ENCODE results near the gene ABRACL.
"Not testable (repeated sequence)": the region's sequence is repeated elsewhere in the genome, so short reads cannot be mapped to it uniquely, and the experiment has no call there.

Gene ABRACL

GRCh38 chr6:139011980-139012379 lies 16.6 kb upstream of the ABRACL start:
- TF ChIP-seq SUZ12 (IDR thresholded peaks at IDR 0.05; ENCODE audit: extremely low read depth, insufficient read depth, insufficient read length) = no peak
- TF ChIP-seq ZNF274 (IDR thresholded peaks at IDR 0.05; ENCODE audit: low read depth, low read length) = no peak
- TF ChIP-seq YY1 (IDR thresholded peaks at IDR 0.05; ENCODE audit: insufficient read depth, insufficient read length) = no peak

GRCh38 chr6:139013185-139013800 lies 15.3 kb upstream of the ABRACL start:
- H3K9ac ChIP-seq (ENCODE audit: insufficient read length, low read depth) = no peak overlapping the region
- no peaks in the 10 kb centered on the region for H3K4me1 ChIP-seq (ENCODE audit: insufficient read depth, insufficient read length)
- H3K4me3 ChIP-seq (ENCODE audit: insufficient read length, low read depth) = no peak overlapping the region
- no peaks in the 10 kb centered on the region for H3K27me3 ChIP-seq (ENCODE audit: insufficient read depth, insufficient read length)
- no peaks in the 10 kb centered on the region for H3K36me3 ChIP-seq (ENCODE audit: insufficient read depth, insufficient read length, low read length)
- TF ChIP-seq YY1 (IDR thresholded peaks at IDR 0.05; ENCODE audit: insufficient read depth, insufficient read length) = no peak
- no peak for TF ChIP-seq ZNF274 (IDR thresholded peaks at IDR 0.05; ENCODE audit: low read depth, low read length)
- no peak for TF ChIP-seq SUZ12 (IDR thresholded peaks at IDR 0.05; ENCODE audit: extremely low read depth, insufficient read depth, insufficient read length)
- DNase-seq (ENCODE audit: low read depth, low spot score) = no peak
- no peaks in the 10 kb centered on the region for H3K9me3 ChIP-seq (ENCODE audit: insufficient read depth, low read length)

More at GRCh38 chr6:139011980-139012379, 16.6 kb upstream of the ABRACL start:
- Histone ChIP-seq H3K9ac (ENCODE audit: insufficient read length, low read depth) (no peak overlapping the region), H3K9me3 (ENCODE audit: insufficient read depth, low read length) (no peaks in the 10 kb centered on the region), H3K4me1 (ENCODE audit: insufficient read depth, insufficient read length) (no peaks in the 10 kb centered on the region), H3K4me3 (ENCODE audit: insufficient read length, low read depth) (no peak overlapping the region), H3K36me3 (ENCODE audit: insufficient read depth, insufficient read length, low read length) (no peaks in the 10 kb centered on the region), H3K27me3 (ENCODE audit: insufficient read depth, insufficient read length) (no peaks in the 10 kb centered on the region)
- DNase-seq (ENCODE audit: low read depth, low spot score) = no peak

- Histone ChIP-seq H3K4me1 (ENCODE audit: insufficient read depth, insufficient read length) (no peaks in the 10 kb centered on the region), H3K9me3 (ENCODE audit: insufficient read depth, low read length) (no peaks in the 10 kb centered on the region), H3K9ac (ENCODE audit: insufficient read length, low read depth) (no peak overlapping the region), H3K4me3 (ENCODE audit: insufficient read length, low read depth) (no peak overlapping the region), H3K36me3 (ENCODE audit: insufficient read depth, insufficient read length, low read length) (no peaks in the 10 kb centered on the region), H3K27me3 (ENCODE audit: insufficient read depth, insufficient read length) (no peaks in the 10 kb centered on the region)
- DNase-seq (ENCODE audit: low read depth, low spot score) = no peak
- TF ChIP-seq YY1 (IDR thresholded peaks at IDR 0.05; ENCODE audit: insufficient read depth, insufficient read length) (no peak), SUZ12 (IDR thresholded peaks at IDR 0.05; ENCODE audit: extremely low read depth, insufficient read depth, insufficient read length) (no peak), ZNF274 (IDR thresholded peaks at IDR 0.05; ENCODE audit: low read depth, low read length) (no peak)
Measured at GRCh38 chr6:139014945-139015344, 13.6 kb upstream of the ABRACL start.

- no peak overlapping the region for H3K4me3 ChIP-seq (ENCODE audit: insufficient read length, low read depth)
- no peak for DNase-seq (ENCODE audit: low read depth, low spot score)
- no peak overlapping the region for H3K9ac ChIP-seq (ENCODE audit: insufficient read length, low read depth)
- H3K27me3 ChIP-seq (ENCODE audit: insufficient read depth, insufficient read length) = no peaks in the 10 kb centered on the region
- no peaks in the 10 kb centered on the region for H3K9me3 ChIP-seq (ENCODE audit: insufficient read depth, low read length)
- H3K4me1 ChIP-seq (ENCODE audit: insufficient read depth, insufficient read length) = no peaks in the 10 kb centered on the region
- H3K36me3 ChIP-seq (ENCODE audit: insufficient read depth, insufficient read length, low read length) = no peaks in the 10 kb centered on the region
- no peak for TF ChIP-seq YY1 (IDR thresholded peaks at IDR 0.05; ENCODE audit: insufficient read depth, insufficient read length)
- no peak for TF ChIP-seq SUZ12 (IDR thresholded peaks at IDR 0.05; ENCODE audit: extremely low read depth, insufficient read depth, insufficient read length)
- no peak for TF ChIP-seq ZNF274 (IDR thresholded peaks at IDR 0.05; ENCODE audit: low read depth, low read length)
Measured at GRCh38 chr6:139016337-139017213, 12.0 kb upstream of the ABRACL start.

- H3K4me1 ChIP-seq (ENCODE audit: insufficient read depth, insufficient read length) = no peaks in the 10 kb centered on the region
- no peaks in the 10 kb centered on the region for H3K27me3 ChIP-seq (ENCODE audit: insufficient read depth, insufficient read length)
- no peak overlapping the region for H3K9ac ChIP-seq (ENCODE audit: insufficient read length, low read depth)
- TF ChIP-seq ZNF274 (IDR thresholded peaks at IDR 0.05; ENCODE audit: low read depth, low read length) (no peak), YY1 (IDR thresholded peaks at IDR 0.05; ENCODE audit: insufficient read depth, insufficient read length) (no peak), SUZ12 (IDR thresholded peaks at IDR 0.05; ENCODE audit: extremely low read depth, insufficient read depth, insufficient read length) (no peak)
- H3K9me3 ChIP-seq (ENCODE audit: insufficient read depth, low read length) = no peaks in the 10 kb centered on the region
- no peak for DNase-seq (ENCODE audit: low read depth, low spot score)
- no peaks in the 10 kb centered on the region for H3K36me3 ChIP-seq (ENCODE audit: insufficient read depth, insufficient read length, low read length)
- no peak overlapping the region for H3K4me3 ChIP-seq (ENCODE audit: insufficient read length, low read depth)
Measured at GRCh38 chr6:139017227-139017626, 11.3 kb upstream of the ABRACL start.

- Histone ChIP-seq H3K9ac (ENCODE audit: insufficient read length, low read depth) (no peak overlapping the region), H3K36me3 (ENCODE audit: insufficient read depth, insufficient read length, low read length) (no peaks in the 10 kb centered on the region), H3K27me3 (ENCODE audit: insufficient read depth, insufficient read length) (no peaks in the 10 kb centered on the region), H3K9me3 (ENCODE audit: insufficient read depth, low read length) (no peaks in the 10 kb centered on the region), H3K4me1 (ENCODE audit: insufficient read depth, insufficient read length) (no peaks in the 10 kb centered on the region), H3K4me3 (ENCODE audit: insufficient read length, low read depth) (no peak overlapping the region)
- TF ChIP-seq YY1 (IDR thresholded peaks at IDR 0.05; ENCODE audit: insufficient read depth, insufficient read length) = no peak
- DNase-seq (ENCODE audit: low read depth, low spot score) = no peak
Measured at GRCh38 chr6:139019722-139020121, 8.8 kb upstream of the ABRACL start.

- no peaks in the 10 kb centered on the region for H3K27me3 ChIP-seq (ENCODE audit: insufficient read depth, insufficient read length)
- no peak overlapping the region for H3K9ac ChIP-seq (ENCODE audit: insufficient read length, low read depth)
- TF ChIP-seq YY1 (IDR thresholded peaks at IDR 0.05; ENCODE audit: insufficient read depth, insufficient read length) (no peak), ZNF274 (IDR thresholded peaks at IDR 0.05; ENCODE audit: low read depth, low read length) (no peak), SUZ12 (IDR thresholded peaks at IDR 0.05; ENCODE audit: extremely low read depth, insufficient read depth, insufficient read length) (no peak)
- no peaks in the 10 kb centered on the region for H3K9me3 ChIP-seq (ENCODE audit: insufficient read depth, low read length)
- no peak for DNase-seq (ENCODE audit: low read depth, low spot score)
- no peak overlapping the region for H3K4me3 ChIP-seq (ENCODE audit: insufficient read length, low read depth)
- no peaks in the 10 kb centered on the region for H3K36me3 ChIP-seq (ENCODE audit: insufficient read depth, insufficient read length, low read length)
- no peaks in the 10 kb centered on the region for H3K4me1 ChIP-seq (ENCODE audit: insufficient read depth, insufficient read length)
Measured at GRCh38 chr6:139020689-139021088, 7.9 kb upstream of the ABRACL start.

GRCh38 chr6:139025416-139025815 lies 3.1 kb upstream of the ABRACL start:
- not testable (repeated sequence) for H3K36me3 ChIP-seq (ENCODE audit: insufficient read depth, insufficient read length, low read length); H3K4me1 ChIP-seq (ENCODE audit: insufficient read depth, insufficient read length); H3K9ac ChIP-seq (ENCODE audit: insufficient read length, low read depth); H3K27me3 ChIP-seq (ENCODE audit: insufficient read depth, insufficient read length); H3K9me3 ChIP-seq (ENCODE audit: insufficient read depth, low read length); DNase-seq (ENCODE audit: low read depth, low spot score); H3K4me3 ChIP-seq (ENCODE audit: insufficient read length, low read depth)
